Suppressor macrophage treated with lipopolysaccharide for 4 hours (primary cell): ENCODE results near the gene NMT2.

Experiments used
- DNase-seq: peaks from one replicate; pipeline ENCODE4 v3.0.0-alpha.2; 2020

NMT2 gene

DNA sequence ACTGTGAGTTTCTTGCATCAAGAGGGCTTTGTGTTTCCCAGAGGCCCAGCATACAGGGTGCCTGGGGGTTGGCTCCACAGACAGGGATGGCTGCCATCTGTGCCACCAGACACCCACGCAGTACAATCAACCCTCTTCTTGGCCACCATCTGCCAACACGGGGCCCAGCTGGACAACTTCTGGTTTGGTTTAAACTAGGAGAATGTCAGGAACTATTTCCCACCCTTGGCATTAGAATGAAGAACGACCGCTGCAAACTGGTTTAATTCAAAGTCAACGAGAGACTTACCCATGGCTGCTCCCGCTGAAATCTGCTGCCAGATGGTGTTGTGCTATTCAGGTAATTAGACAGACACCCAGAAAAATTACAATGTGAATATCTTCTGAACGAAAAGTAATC lies 27.8 kb downstream of the NMT2 start:
- DNase-seq = no peak

DNA sequence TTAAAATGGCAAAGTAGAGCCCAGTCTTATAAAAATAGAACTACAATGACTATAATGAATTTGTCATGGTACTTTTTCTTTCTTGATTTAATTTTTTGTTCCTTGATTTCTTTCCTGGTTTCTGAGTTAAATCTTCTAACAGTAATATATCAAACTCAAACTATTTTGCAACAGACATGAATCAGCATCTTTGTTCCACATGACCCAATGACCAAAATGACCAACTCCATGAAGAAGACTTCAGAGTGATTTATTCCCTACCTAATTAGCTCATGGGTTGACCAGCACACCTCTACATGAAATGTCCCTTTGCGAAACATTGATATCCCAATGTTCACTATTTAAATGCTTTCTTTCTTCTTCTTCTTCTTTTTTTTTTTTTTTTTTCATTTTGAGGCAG lies 30.9 kb downstream of the NMT2 start:
- DNase-seq = peak; percentile 7

DNA sequence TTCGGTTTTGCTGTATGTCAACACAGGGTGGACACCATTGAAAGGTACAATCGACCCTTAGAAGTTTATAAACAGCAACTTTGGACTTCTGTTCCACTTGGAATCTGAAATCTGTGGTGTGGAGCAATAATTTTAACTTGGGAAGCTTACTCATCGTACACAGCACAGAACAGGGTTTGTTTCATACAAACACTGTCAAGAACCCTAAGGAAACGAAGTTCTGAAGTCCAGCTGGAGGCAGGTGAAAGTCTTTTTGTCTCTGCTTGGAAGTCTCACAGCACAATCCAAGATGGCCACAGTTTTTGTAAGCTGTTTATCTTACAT lies 31.5 kb downstream of the NMT2 start:
- no peak for DNase-seq

DNA sequence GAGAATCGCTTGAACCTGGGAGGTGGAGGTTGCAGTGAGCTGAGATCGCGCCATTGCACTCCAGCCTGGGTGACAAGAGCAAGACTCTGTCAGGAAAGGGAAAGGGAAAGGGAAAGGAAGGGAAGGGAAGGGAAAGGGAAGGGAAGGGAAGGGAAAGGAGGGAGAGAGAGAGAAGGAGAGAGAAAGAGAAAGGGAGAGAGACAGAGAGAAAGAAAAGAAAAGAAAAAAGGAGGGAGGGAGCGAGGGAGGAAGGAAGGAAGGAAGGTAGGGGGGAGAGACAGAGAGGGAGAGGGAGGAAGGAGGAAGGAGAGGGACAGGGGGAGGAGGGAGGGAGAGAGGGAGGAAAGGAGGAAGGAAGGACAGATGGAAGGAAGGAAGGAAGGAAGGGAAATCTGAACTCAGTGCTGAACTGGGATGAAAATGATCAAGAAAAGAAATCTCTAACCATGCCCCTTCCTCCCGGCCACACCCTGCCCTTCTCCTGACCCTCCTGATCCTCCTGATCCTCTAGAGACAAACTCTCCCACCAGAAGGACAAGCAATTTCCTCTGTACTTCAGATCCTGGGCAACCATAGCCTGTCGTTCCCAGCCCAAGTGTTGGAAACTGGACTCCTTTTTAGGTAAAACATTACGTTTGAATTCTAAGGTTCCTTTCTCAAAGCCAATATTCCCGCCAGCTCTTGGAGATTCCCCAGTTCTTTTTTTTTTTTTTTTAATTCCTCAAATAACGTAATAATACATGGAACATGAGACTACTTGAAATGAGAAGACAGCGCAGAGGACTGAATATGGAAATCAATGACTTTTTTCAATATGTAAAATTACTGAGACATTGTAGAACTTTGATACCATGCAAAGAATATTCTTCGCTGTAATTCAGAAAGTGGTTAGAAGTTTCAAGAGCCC lies 32.1 kb downstream of the NMT2 start:
- no peak for DNase-seq

DNA sequence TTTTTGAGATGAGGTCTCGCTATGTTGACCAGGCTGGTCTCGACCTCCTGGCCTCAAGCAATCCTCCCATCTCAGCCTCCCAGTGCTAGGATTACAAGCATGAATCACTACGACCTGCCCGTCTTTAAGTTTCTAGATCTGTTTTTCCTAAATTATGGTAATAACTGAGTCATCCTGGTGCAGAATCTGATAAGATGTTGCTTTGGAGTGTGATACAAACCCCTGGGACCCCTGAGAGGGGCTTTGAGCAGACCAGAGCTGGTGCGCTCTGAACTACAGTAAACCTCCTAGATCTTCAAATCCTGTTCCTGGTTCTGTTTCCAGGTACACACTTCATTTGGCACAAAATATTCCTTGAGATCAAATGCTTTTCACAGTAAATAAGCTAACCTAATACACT lies 37.2 kb downstream of the NMT2 start:
- DNase-seq = no peak

DNA sequence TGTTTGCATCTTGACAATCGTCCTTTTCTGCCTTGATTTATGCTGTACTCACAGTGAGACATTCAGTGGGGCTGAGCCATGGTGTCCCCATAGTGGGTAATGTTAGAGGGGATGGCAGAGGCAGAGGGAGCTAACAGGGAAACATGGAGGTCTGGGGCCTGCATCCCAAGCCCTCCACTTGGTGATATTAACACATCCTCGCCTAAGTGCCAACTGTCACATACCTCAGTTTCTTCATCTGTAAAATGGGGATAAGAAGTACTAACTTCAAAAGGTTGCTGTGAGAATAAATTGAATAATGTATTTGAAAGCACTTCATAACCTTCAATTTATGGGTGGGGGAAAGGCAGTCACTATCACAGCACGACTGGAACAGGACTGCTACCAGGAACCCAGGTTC lies 43.6 kb downstream of the NMT2 start:
- no peak for DNase-seq

DNA sequence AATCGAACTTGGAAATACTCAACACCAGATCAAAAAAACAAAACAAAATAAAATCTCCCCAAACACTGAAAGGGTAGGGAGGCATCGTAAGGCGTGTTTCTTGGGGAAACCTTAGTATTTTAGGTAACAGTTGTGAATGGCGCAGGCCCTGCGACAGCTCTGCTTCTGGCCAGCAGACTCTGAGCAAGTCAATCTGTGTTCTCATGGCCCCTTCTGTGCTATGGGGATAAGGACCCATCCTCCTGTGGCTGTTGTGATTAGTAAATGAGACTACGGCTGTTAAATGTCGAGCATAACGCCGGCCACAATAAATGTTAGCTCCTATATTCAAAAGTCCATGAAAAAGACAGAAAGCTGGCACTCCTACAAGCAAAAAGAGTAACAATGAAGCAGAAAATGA lies 44.3 kb downstream of the NMT2 start:
- DNase-seq = no peak

DNA sequence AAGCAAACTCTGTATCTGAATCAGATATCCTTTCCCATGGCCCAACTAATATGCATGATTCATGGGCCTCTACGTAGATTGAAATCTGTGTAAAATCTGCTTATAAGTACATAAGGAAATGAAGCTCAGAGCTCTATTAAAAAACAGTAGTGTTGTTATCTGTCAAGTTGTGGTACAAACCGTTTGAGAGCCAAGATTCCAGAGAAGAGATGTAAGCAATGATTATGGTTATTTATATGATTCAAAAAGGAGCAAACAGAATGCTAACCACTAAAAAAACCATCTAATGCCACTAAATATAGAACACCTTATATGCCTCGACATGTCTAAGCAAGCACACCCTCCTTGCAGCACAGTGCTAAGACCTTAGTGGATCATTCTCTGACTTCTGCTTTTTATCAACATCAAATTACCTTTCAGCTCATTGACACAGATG lies 44.7 kb downstream of the NMT2 start:
- no peak for DNase-seq

DNA sequence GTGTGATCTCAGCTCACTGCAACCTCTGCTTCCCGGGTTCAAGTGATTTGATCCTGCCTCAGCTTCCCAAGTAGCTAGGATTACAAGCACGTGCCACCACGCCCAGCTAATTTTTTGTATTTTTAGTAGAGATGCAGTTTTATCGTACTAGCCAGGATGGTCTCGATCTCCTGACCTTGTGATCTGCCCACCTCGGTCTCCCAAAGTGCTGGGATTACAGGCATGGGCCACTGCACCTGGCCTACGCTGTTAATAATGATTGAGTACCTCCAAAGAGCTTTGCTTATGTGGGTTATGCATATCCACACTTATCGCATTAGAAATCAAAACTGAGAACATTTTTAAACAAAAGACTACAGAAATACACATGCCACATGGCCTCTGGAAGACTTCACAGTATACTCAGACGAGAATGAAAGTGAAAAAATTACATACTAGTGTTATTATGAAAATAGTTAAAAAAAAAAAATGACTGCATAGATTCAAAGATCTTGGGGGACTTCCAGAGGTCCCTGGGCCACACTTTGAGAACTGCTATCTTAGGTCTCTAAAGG lies 45.9 kb downstream of the NMT2 start:
- DNase-seq = no peak

DNA sequence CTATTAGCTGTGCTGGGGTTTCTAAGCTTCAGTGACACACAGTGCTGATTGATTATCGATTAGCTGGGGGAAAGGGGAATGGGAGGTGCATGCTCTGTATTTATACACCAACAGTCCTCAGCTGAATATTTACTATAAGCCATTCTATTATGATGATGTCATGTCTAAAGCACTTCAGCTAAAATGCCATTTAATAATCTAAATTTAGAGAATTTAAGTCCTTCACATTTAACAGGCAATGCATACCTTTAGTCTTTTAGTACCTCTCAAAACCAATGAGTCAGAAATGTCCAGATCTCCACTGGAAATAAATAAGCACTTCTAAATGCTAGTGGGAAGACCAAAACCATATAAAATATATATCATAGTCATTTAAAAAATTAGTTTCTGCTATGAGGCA lies 46.8 kb downstream of the NMT2 start:
- no peak for DNase-seq

DNA sequence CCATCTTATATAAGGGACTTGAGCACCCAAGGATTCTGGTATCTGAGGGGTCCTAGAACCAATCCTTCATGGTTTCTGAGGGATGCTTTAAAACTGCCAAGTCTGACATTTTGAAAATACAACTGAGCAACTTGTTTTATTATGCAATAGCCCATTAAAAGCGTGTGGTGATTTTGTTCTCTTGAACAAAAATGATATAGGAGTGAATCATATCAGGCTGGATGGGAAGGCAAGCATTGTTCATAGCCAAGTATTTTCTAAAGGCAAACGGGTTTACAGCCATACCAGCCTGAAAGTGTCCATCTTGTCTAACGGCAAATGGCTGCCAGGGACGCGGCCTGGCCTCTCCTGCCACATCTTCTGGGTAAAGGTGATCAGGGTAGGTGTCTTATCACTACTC lies 48.0 kb downstream of the NMT2 start:
- no peak for DNase-seq

DNA sequence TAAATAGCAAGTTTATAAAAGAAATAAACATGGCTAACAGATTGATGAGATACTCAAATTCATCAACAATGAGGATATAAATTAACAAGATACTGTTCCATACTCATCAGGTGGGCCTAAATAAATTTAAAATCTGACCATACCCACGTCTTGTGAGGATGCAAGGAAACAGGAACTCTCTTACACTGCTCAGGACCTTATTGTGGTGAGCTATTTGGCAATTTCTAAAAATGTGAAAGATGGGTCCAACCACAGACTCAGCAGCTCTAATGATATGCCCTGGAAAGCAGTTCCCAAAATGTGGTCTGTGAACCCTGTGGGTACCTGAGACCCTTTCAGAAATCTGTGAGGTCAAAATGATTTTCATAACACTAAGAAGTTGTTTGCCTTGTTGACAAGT lies 49.9 kb downstream of the NMT2 start:
- no peak for DNase-seq

DNA sequence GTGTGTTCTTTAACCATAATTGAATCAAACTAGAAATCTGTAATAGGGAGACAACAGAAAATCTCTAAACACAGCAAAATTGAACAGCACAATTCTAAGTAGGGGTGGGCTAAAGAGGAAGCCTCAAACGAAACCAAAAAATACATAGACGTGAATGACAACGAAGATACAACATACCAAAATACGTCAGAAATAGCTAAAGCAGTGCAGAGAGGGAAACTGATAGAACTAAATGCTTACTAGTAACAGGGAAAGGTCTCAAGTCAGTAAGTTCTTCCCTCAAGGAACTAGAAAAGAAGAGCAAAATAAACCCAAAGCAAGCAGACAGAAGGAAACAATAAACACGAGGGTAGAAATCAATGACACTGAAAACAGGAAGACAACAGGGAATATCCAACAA lies 52.3 kb downstream of the NMT2 start:
- DNase-seq = no peak

DNA sequence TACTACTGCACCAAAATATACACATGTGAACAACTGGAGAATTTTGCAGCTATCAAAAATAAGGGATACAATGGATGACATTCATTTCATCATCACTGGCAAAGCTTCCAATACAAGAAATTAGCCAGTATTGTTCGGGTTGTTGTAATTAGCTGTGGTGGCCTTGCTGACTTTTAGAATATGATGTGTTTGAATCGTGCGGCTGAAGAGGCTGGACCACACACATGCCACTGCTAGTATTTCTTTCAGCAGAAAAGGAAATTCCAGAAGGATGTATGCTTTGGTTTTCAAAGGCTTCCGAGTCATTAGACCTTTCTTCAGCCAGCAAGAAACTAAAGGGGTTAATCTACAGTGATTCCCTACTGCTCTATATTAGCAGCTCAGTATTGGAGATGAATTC lies 54.7 kb downstream of the NMT2 start:
- DNase-seq = no peak

DNA sequence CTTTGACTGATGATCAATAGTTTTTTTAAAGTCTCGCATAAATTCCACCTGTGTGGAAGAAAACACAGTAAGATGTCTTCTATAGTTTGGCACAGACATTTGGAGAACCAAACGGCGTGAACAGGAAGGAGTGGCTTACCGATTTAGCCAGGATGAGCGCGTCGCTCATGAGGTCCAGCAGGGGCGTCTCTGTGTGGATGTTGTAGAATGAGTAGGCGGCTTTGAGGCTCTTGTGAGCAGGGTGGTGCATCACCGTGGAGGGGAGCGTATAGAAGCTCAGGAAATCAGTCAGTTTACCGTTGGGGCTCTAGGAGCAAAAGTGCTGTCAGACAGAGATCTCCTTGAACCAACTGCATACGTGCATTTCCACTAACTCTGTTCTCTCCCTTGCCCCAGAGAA lies 55.8 kb downstream of the NMT2 start:
- DNase-seq = no peak

DNA sequence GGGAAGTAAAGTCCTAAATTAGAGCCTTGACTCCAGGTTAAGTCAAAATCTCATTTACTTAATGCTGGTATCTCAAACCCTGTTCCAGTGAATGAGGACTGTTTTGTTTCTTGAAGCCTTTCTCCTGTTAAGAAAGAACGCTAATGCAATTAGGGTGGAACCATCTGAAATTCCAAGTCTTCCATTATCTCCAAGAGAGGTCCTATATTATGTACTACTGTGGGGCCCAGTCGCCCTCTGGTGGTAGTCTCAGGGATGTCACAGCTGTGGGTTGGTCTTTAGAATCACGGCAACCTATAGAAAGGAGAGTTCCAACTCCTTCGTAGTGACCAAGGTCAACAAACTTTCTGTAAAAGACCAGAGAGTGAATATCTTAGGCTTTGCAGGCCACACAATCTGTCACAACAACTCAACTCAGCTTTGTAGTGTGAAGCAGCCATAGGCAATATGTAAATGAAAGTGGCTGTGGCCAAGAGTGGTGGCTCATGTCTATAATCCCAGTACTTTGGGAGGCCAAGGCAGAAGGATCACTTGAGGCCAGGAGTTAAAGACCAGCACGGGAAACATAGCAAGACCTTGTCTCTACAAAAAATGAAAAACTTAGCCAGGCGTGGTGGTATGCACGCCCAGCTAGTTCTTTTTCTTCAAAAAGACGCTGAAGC lies 62.0 kb downstream of the NMT2 start:
- DNase-seq = peak; percentile 80

DNA sequence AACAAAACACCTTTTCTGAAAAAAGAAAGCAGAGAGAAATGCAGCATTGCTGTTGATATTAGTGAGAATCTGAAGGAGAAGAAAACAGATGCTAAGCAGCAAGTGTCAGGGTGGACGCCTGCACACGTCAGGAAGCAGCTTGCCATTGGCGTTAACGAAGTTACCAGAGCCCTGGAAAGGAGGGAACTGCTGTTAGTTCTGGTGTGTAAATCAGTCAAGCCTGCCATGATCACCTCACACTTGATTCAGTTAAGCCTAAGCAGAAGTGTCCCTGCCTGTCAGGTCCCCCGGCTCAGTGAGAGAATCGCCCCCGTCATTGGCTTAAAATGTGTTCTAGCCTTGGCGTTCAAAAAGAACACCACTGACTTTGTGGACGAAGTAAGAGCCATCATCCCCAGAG lies 65.0 kb downstream of the NMT2 start:
- DNase-seq = no peak

DNA sequence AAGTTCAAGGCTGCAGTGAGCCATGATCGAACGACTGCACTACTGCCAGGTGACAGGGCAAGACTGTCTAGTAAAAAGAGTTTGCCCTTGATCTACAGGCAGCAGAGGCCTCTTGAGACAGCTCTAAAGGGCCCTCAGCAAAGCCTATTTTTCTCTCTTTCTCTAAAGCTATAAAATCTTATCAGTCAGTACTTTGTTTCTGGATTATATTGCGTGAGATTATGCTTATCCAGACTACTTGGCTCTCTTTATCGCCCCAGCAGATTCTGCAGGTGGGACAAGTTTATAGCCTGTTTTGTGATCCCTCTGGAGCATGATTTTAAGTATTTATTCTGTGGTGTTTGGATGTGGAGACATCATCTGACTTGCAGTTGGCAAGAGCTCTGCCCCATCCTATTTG lies 68.6 kb downstream of the NMT2 start:
- DNase-seq = no peak

DNA sequence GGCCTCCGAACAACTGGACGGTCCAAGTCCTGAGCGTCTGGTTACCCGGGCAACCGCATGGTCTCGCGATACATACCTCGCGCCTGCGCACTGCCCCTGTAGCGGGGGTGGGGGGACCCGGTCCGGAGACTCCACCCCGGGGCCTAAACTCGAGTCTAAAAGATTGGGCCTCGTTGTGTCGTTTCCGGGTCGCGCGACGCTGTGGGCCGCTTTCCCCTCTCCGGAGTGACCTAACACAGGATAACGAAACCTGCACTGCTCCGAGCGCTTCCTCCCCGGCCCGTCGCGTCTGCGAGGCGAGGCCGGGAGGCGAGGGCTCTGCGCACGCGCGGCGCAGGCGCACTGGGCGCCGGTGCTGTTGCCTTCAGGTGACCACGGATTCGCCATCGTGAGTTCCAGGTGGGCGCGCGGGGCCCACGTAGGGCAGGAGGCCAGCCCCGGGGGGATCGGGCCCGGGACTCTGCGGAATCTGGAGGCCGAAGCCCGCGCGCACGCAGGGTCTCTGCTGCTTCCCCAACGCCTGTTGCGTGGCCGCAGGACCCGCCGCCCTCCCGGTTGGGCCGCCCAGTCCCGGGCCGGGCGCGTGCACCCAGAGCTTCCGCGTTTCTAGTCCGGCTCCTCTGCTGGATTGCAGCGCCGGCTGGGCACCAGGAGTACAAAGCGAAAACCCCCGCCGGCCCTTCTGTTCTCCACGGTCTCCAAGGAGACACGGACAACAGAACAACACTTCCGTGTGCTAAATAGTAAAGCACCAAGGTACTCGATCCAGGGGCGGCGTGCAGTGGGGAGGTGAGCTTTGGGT lies 71.3 kb downstream of the NMT2 start, which contains the start of gene RPP38:
RPP38 (plus strand) TSS at position 345 of the 802 bp plus-strand sequence. CDS start 5,960 bp downstream, outside the sequence.
- peak; percentile 98 for DNase-seq

DNA sequence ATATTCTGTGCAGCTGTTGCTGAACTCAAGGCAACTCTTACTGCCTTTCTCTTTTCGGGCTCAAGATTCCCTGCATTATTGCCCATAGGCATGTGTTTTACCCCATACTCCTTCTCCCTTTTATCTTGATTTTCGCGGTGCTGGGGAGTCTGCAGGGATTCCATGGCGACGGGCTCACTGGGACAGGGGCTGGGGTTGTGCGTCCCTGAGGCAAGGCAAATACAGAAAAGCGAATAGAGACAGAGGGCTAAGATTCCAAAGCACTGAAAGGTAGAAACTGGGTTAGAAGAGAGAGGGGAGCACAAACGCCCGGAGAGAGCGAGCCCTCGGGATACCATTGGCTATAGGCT lies 71.9 kb downstream of the NMT2 start:
- no peak for DNase-seq

DNA sequence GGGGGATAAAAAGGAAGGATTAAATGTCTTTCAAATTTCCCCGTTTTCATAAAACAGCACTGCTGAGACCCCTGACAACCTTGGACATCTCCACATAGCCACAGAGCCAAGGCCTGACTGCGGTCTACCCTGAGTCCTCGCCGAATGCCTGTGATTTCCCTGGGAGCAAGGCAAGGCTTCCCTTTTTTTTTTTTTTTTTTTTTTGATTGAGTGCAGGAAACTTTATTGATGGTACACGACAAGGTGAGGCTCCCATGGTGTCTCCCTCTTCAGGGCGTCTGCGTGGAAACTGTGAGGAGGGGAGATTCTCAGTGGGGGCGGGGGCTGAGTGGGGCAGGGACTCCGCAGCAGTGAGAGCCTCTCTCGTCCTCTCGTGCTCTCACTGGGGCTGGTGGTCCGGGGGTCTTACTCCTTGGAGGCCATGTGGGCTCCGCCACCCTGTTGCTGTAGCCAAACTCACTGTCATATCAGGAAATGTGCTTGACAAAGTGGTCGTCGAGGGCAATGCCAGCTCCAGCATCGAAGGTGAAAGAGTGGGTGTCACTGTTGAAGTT lies 75.6 kb downstream of the NMT2 start:
- DNase-seq = no peak

DNA sequence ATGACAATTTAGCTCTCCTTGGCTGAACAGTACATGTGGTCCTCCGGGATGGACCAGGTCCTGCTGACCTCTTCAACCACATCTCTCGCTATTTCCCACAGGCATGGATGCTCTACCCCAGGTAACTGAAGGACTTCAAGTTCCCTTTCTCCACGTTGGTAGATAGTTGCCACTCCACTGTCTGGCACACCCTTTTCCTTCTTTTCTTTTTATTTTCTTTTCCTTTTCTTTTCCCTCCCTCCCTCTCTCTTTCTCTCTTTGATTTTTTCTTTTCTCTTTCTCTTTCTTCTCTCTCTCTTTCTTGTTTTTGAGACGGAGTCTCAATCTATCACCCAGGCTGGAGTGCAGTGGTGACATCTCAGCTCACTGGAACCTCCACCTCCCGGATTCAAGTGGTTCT lies 77.1 kb downstream of the NMT2 start:
- DNase-seq = no peak
